HG03025 (cell line): Measurements from ENCODE around the gene TEAD3.
"Not testable (repeated sequence)": the region's sequence is repeated elsewhere in the genome, so short reads cannot be mapped to it uniquely, and the experiment has no call there.

Experiments
- ATAC-seq: cut with Tn5 transposase; IDR thresholded peaks from one replicate; pipeline ENCODE4 v1.9.1; 2021; ENCODE audit warnings: mild to moderate bottlenecking, moderate library complexity; ENCODE audit not compliant: unreplicated experiment, low FRiP score

TEAD3 gene

DNA sequence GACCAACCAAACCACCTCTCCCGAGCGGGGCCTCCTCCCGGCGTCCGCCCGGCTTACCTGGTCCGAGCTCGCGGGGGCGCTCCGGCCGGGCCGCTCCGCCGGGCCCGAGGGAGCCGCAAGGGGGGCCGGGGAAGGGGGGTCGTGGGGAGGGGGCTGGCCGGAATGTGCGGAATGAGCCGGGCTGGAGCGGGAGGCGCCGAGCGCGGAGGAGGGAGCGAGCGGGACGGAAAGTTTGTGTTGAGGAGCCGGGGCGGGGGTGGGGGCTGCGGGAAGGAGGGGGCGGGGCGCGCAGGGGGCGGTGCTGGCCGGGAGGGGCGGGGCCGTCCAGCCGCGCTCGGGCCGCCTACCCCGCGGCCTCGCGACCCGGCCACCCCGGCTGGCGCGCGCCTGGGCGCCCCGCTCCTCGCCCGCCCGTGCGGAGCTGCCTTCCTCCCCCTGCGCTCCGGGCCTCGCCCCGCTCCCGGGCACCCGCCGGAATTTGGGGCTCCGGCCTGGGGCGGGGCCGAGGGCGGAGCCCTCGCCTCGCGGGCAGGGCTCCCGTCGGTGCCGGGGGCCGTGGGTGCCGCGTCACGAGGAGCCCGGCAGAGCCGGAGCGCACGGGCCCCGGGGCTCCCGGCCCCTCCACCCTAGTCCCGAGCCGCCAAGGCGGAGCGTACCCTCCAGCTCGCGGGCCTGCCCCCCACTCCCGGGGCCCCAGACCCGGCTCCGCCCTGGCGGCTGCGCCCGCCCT is at the start of gene TEAD3:
TSS of gene TEAD3 (minus strand) at position 239 of the 730 bp plus-strand sequence.
- no peak for ATAC-seq

DNA sequence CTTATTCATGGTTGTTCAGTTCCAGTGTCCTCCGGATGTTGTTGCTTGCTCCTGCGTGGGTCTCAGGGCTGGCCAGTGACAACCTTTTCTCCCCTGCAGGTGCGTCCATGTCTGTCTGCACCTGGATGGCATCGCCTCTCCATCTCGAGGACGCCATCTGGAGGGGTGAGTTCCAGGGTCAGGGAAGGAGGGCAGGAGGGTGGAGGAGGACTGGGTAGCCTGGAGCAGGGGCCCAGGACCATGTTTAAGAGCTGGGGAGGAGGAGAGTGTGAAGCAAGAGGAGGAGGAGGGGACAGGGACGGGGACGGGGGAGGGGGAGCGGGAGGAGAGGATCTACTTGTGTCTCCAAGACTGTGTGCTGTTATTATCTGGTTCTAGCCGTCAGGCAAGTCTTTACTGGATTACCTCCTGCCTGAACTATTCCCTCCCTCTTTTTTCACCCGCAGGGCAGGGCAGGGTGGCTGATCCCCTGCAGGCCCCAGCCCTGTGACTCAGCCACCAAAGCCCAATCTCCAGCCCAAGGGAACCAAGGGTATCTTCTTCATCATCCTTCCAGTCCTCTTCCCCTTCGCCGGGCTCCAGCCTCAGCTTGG is 48.0 kb upstream of the TEAD3 start:
- ATAC-seq, result no peak

DNA sequence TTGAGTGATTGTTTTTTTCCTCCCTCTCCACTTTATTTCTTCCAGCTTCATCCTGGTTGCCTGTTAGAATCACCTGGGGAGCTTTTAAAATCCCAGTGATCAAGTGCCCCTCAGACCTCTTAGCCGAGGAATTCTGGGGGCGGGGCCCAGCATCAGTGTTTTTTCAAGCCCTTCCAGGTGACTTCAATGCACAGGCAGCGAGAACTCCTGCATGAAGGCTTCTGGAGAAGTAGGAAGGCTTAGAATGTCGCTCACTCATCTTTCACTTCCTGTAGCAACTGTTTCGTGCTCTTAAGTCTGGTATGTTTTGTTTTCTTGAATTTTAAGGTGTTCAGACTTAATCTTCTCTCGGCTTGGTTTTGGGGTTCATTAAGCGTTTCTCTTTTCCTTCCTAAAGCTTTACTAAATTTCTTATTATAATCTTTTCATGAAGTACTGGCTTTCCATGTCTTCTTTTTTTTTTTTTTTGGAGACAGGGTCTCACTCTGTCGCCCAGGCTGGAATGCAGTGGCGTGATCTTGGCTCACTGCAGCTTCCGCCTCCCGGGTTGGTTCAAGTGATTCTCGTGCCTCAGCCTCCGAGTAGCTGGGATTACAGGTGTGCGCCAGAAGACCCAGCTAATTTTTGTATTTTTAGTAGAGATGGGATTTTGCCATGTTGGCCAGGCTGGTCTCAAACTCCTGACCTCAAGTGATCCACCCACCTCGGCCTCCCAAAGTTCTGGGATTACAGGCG is 46.7 kb upstream of the TEAD3 start:
- no peak for ATAC-seq

GRCh38 chr6:35541836-35542235 is 45.0 kb upstream of the TEAD3 start:
- no peak for ATAC-seq

GRCh38 chr6:35539223-35539622 is 42.3 kb upstream of the TEAD3 start:
- no peak for ATAC-seq

- ATAC-seq, result not testable (repeated sequence)
Observed at GRCh38 chr6:35535847-35536246, 39.0 kb upstream of the TEAD3 start.

DNA sequence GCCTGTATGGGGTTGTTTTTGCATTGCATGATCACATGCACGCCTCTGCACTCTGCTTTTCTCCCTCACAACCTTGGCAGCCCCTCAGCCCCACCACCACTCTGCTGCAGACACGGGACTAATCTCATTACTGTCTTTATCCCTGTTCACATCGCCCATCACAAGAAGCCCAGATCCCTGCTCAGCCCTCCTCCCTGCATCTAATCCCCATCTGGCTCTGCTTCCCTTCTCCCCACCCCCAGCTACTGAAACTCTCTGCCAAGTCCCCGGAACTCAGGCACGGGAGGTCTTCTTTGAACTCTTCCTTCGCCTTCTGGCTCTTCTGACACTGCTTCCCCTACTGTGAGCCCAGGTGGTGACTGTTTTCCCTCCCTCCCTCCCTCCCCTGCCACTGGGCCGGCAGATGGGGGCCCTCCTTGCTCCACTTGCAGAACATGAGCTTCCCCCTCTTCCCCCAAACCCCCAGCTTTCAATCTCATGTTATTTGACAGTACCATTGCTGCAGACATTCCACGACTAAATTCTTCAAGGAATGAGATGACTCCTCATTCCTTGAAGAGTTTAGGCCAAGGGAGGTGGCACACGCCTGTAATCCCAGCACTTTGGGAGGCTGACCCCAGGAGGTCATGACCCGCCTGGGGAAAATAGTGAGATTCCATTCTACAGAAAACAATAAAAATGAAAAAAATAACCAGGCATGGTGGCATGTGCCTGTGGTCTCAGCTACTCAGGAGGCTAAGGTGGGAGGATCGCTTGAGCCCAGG is 37.7 kb upstream of the TEAD3 start:
- ATAC-seq, result no peak

GRCh38 chr6:35533981-35534380 is 37.1 kb upstream of the TEAD3 start:
- ATAC-seq, result no peak

DNA sequence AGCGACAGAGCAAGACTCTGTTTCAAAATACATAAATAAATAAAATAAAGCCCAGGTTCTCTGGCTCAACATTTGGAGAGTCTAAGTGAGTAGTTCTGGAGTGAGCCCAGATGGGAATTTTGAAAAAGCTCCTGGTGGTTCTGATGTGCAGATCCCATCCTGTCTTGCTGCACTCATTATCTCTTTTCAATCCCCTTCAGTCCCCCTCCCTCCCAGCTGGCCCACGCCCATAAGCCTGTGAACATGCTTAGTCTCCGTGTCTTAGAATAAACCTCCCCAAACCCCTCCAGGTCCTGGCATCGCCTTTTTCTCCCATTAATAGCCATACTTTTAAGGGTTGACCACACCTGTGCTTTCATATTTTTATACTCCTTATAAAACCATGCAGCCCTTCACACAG is 35.2 kb upstream of the TEAD3 start:
- ATAC-seq, result no peak

DNA sequence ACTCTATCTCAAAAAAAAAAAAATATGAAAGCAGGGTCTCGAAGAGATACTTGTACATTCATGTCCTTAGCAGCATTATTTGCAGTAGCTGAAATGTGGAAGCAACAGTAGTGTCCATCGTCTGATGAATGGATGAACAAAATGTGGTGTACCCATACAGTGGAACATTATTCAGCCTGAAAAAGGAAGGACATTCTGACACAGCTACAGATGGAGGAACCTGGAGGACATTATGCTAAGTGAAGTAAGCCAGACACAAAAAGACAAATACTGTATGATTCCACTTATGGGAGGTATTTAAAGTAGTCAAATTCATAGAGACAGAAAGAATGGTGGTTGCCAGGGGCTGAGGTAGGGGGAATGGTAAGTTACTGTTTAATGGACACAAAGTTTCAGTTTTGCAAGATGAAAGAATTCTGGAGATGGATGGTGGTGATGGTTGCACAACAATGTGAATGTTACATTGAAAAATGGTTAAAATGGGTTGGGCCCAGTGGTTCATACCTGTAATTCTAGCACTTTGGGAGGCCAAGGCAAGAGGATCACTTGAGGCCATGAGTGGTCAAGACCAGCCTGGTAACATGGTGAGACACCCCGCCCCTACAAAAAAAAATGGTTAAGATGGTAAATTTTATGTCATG is 27.6 kb upstream of the TEAD3 start:
- ATAC-seq, result no peak

- no peak for ATAC-seq
Observed at GRCh38 chr6:35522660-35523658, 26.1 kb upstream of the TEAD3 start.

- ATAC-seq, result no peak
Observed at GRCh38 chr6:35522151-35522550, 25.3 kb upstream of the TEAD3 start.

DNA sequence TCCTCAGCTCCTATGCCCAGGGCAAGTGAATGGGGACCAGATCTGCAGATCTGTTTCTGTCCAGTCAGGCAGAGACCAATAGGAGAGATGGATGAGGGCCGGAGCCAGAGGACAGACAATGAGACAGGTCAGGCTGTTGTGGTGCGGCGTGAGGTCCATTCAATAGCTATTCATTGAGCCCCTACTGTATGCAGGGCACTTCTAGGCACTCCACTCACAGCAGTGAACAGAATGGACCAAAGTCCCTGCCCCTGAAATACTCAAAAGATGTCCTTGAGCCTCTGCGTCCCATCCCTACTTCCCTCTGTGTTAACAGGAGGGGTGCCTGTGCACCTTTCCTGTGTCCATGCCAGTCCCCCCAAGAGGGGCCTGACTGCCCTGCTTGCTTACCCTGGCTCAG is 24.4 kb upstream of the TEAD3 start:
- ATAC-seq, result no peak

- ATAC-seq, result no peak
Observed at GRCh38 chr6:35519313-35520015, 22.6 kb upstream of the TEAD3 start.

DNA sequence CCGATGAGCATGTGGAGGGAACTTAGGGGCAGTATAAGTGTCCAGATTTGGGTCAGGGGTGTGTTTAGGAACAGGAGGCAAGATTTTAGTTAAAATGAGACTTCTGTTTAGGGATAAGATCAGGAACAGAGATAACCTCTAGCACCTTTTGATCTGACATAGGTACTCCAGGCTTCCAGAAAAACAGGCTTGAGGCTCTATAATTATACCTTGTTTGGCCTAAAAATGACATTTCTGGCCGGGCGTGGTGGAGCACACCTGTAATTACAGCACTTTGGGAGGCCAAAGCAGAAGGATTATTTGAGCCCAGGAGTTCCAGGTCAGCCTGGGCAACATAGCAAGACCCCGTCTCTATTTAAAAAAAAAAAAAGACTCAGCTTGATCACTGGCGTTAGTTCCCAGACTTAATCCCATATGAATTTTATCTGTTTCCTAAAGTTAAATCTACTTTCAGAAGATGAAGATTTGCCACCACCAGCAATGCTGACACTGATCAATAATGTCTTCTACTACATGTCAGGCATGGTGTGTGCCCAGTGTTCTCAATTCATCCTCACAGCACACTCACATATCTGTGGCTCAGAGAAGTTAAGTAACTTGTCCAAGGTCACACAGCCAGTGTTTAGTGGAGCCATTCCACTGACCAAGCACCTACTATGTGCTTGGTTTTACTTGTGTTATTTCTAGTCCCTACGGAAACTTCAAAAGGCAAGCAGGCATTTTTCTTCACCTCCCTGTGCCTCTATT is 21.9 kb upstream of the TEAD3 start:
- ATAC-seq, result no peak

- not testable (repeated sequence) for ATAC-seq
Observed at GRCh38 chr6:35517978-35518377, 21.1 kb upstream of the TEAD3 start.

- no peak for ATAC-seq
Observed at GRCh38 chr6:35516712-35517111, 19.8 kb upstream of the TEAD3 start.

- ATAC-seq, result not testable (repeated sequence)
Observed at GRCh38 chr6:35515939-35516338, 19.1 kb upstream of the TEAD3 start.
